Activated naive CD8-positive, alpha-beta T cell treated with anti-CD3 and anti-CD28 coated beads, Interleukin-2, amount 10 ng/mL, durations not matched to agents 7 days and 5 days (primary cell): Measurements from ENCODE around the gene HP1BP3. TPM values are rescaled to one million over a fixed set of nuclear protein-coding genes. Genes with fewer than 3 reads are reported as not detected.

Experiments used
- ATAC-seq: fragments of 150-1000 bp; cut with Tn5 transposase; one replicate; pipeline ENCODE4 v1.10.0; 2021; ENCODE audit warnings: low read depth, moderate library complexity
- POLR2A ChIA-PET: fragments of 350-600 bp; sonication (Branson Sonifier 250); formaldehyde crosslinking; loops from one replicate; lab custom pipeline; 2021; ENCODE audit warnings: antibody characterized with exemption; lab: Charles Lee
- DNase-seq: peaks from one replicate; pipeline ENCODE4 v3.0.0; 2021
- H3K27ac Mint-ChIP-seq: one replicate; pipeline ENCODE4 v1.8.0; 2022; ENCODE audit warnings: mild to moderate bottlenecking, mixed read lengths
- H3K27me3 Mint-ChIP-seq: one replicate; pipeline ENCODE4 v1.8.0; 2022; ENCODE audit warnings: mild to moderate bottlenecking, moderate library complexity, mixed read lengths
- H3K36me3 Mint-ChIP-seq: one replicate; pipeline ENCODE4 v1.8.0; 2021; ENCODE audit warnings: mild to moderate bottlenecking, mixed read lengths
- H3K4me1 Mint-ChIP-seq: one replicate; pipeline ENCODE4 v1.8.0; 2021; ENCODE audit warnings: mixed read lengths
- H3K4me3 Mint-ChIP-seq: one replicate; pipeline ENCODE4 v1.8.0; 2022; ENCODE audit warnings: mild to moderate bottlenecking, moderate library complexity, mixed read lengths
- H3K9me3 Mint-ChIP-seq: one replicate; pipeline ENCODE4 v1.8.0; 2021; ENCODE audit warnings: mixed read lengths
- total RNA-seq, 2 experiments: library from RNA; stranded (reverse); gene quantifications; one replicate each; pipeline ENCODE4 v1.2.3, GENCODE V29; 2021

HP1BP3 gene, protein sequence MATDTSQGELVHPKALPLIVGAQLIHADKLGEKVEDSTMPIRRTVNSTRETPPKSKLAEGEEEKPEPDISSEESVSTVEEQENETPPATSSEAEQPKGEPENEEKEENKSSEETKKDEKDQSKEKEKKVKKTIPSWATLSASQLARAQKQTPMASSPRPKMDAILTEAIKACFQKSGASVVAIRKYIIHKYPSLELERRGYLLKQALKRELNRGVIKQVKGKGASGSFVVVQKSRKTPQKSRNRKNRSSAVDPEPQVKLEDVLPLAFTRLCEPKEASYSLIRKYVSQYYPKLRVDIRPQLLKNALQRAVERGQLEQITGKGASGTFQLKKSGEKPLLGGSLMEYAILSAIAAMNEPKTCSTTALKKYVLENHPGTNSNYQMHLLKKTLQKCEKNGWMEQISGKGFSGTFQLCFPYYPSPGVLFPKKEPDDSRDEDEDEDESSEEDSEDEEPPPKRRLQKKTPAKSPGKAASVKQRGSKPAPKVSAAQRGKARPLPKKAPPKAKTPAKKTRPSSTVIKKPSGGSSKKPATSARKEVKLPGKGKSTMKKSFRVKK
- 100 to 1,000 TPM; 313 to 324 TPM for total RNA-seq

DNA sequence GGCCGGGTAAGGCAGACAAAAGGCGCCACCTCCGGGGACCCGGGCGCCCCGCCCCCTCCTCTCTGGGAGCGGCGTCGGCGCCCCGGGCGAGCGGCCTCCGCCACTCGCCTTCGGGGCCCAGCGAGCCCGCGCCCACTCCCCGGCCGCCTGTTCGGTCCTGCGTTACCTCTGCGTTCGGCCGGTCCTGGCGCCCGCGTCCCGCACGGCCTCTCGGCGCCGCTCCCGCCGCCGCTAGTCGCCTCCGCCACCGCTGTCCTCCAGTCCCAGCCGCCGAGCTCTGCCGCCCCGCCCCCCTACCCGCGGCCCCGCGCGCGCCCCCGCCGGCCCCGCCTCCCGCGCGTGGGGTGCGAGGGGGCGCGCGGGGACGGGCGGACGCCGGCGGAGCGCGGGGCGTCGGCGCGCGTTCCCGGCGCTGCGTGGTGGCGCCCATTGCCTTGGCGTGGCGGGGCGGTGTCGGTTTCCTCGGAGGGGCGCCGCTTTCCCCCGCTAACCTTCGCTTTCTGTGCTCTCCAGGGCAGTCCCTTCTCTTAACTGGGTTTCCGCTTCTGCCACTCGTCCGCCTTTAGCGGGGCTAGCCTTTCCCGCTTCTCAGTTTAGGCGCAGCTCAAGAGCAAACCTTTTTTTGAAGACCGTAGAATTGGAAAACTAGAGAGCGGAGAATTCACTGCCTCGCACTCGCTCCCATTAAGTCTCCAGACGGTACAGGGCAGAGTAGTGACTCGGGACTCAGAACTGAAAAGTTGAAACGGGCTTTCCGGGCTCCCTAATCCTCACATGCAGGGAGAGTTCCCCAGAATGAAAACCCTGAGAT, at the start of gene HP1BP3:
HP1BP3 (minus strand) TSS at position 279 of the 811 bp plus-strand sequence. CDS start 6,867 bp downstream, outside the sequence.
- H3K36me3 Mint-ChIP-seq, result peaks cover 2% of the 10 kb centered on the region
- ATAC-seq (peak; percentile 57), DNase-seq (peak; percentile 95)
- peak within 1 kb of the TSS; percentile 99 for H3K27ac Mint-ChIP-seq
- peaks cover 20% of the 10 kb centered on the region for H3K4me1 Mint-ChIP-seq
- POLR2A ChIA-PET, result interaction anchor here (0.5 to 2.5 kb wide), 26 partner anchors 9 to 1579 kb away, joined by 3 to 17 read pairs (median 4); partner anchors contain the start of genes DDOST and KIF17
- peaks cover 5% of the 10 kb centered on the region for H3K27me3 Mint-ChIP-seq
- H3K4me3 Mint-ChIP-seq, result peak within 1 kb of the TSS; percentile 92
- H3K9me3 Mint-ChIP-seq, result no peaks in the 10 kb centered on the region

DNA sequence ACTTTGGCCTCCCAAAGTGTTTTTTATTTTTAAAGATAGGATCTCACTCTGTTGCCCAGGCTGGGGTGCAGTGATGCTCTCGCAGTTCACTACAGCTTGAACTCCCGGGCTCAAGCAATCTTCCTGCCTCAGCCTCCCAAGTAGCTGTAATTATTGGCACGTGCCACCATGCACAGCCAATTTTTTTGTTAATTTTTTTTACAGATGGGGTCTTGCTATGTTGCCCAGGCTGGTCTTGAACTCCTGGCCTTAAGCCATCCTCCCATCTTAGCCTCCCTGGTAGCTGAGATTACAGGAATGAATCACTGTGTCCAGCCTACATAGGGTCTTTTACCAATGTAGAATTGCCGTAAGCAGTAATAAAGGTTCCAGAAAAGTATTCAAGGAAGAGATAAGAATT, 49.1 kb upstream of the HP1BP3 start:
- H3K4me3 Mint-ChIP-seq, result no peak overlapping the region
- no peaks in the 10 kb centered on the region for H3K4me1 Mint-ChIP-seq
- POLR2A ChIA-PET, result no interaction called here
- H3K36me3 Mint-ChIP-seq, result peaks cover 20% of the 10 kb centered on the region
- no peaks in the 10 kb centered on the region for H3K27me3 Mint-ChIP-seq
- DNase-seq (no peak), ATAC-seq (no peak)
- no peak overlapping the region for H3K27ac Mint-ChIP-seq
- peaks cover 2% of the 10 kb centered on the region for H3K9me3 Mint-ChIP-seq

DNA sequence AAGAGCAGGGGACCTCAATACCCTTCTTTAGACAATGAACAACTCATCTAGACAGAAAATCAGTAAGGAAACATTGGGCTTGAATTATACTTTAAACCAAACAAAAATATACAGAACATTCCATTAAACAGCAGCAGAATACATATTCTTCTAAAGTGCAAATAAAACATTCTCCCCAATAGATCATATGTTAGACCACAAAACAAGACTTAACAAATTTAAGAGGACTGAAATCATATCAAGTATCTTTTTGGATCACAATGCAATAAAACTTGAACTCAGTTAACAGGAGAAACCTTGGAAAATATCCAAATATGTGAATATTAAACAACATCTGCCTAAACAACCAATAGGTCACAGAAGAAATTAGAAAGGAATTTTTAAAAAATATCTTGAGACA, 47.7 kb upstream of the HP1BP3 start:
- Mint-ChIP-seq H3K4me1 (no peaks in the 10 kb centered on the region), H3K9me3 (peaks cover 2% of the 10 kb centered on the region), H3K27me3 (no peaks in the 10 kb centered on the region), H3K4me3 (no peak overlapping the region), H3K27ac (no peak overlapping the region), H3K36me3 (peaks cover 17% of the 10 kb centered on the region)
- POLR2A ChIA-PET, result no interaction called here
- no peak for DNase-seq
- ATAC-seq, result no peak

DNA sequence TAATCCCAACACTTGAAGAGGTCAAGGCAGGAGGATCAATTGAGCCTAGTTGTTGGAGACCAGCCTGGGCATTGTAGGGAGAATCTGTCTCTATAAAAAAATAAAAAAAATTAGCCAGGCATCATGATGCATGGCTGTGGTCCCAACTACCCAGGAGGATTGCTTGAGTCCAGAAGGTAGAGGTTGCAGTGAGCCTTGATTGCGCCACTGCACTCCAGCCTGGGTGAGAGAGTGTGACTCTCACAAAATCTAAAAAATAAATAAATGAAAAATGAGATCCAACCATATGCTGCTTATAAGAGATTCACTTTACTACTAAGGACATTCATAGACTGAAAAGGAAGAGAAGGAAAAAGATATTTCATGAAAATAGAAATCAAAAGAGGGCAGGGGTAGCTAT, 47.1 kb upstream of the HP1BP3 start:
- no peaks in the 10 kb centered on the region for H3K27me3 Mint-ChIP-seq
- DNase-seq (no peak), ATAC-seq (no peak)
- no peaks in the 10 kb centered on the region for H3K4me1 Mint-ChIP-seq
- no peak overlapping the region for H3K27ac Mint-ChIP-seq
- peaks cover 16% of the 10 kb centered on the region for H3K36me3 Mint-ChIP-seq
- peaks cover 2% of the 10 kb centered on the region for H3K9me3 Mint-ChIP-seq
- POLR2A ChIA-PET, result no interaction called here
- H3K4me3 Mint-ChIP-seq, result no peak overlapping the region

DNA sequence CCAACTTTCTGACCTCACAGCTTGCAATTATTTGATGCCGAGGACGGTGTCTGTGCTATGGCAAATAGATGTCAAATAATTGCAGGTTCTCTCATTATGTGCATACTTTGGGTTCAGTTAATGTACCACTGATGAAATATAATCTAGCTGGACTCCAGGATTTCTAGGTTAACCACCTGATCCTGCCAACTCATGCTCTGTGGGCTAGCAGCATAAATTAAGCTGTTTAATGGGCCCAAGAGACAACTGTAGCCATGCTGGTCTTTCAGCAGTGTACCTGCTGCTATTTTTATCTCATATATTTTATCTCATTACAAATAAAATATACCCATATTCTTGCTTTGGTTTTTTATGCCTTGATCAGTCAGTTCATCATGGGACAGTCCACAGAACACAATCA, 43.3 kb upstream of the HP1BP3 start:
- ATAC-seq, result no peak
- Mint-ChIP-seq H3K4me3 (no peak overlapping the region), H3K27me3 (no peaks in the 10 kb centered on the region), H3K9me3 (peaks cover 2% of the 10 kb centered on the region), H3K4me1 (no peaks in the 10 kb centered on the region), H3K27ac (no peak overlapping the region), H3K36me3 (peaks cover 24% of the 10 kb centered on the region)
- POLR2A ChIA-PET, result no interaction called here
- DNase-seq, result no peak

DNA sequence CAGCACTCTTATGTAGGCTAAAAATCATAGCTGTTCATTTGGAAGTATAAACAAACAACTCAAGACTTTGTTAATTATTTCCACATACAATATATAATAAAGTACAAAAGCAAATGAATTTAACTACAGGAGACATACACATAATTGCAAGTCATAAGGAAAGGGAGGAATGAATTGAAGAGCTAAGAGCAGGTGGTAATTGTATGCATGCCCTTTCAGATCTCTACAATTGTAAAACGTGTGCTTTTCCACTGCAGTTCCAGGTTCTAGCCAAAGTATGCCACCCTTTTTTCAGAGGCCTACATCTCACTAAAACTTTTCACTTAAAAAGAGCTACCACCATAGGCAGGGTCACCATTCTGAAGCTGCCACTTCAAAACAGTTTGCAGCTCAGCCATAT, 42.8 kb upstream of the HP1BP3 start:
- Mint-ChIP-seq H3K27me3 (no peaks in the 10 kb centered on the region), H3K9me3 (peaks cover 2% of the 10 kb centered on the region), H3K4me3 (no peak overlapping the region), H3K36me3 (peaks cover 21% of the 10 kb centered on the region), H3K4me1 (no peaks in the 10 kb centered on the region), H3K27ac (no peak overlapping the region)
- POLR2A ChIA-PET, result no interaction called here
- ATAC-seq (no peak), DNase-seq (no peak)

DNA sequence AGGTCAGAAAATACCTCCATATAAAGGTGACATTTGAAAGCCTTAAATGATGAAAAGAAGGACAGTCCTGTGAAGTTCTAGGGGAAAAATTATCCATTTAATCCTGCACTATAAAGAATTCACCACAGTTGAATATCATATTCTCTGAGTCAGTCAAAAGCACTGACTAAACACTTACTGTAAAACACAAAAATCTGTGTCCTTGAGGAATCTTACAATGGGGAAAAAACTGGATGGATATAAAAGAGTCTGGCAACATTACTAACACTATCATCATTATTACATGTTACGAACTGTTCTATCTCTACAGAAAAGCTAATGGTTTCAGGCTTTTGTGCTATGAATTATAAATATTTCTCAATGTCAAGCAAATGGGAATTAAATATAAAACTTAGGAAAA, 42.4 kb upstream of the HP1BP3 start:
- Mint-ChIP-seq H3K9me3 (peaks cover 2% of the 10 kb centered on the region), H3K4me3 (no peak overlapping the region), H3K27me3 (no peaks in the 10 kb centered on the region), H3K36me3 (peaks cover 17% of the 10 kb centered on the region), H3K4me1 (no peaks in the 10 kb centered on the region), H3K27ac (no peak overlapping the region)
- POLR2A ChIA-PET, result no interaction called here
- no peak for DNase-seq
- ATAC-seq, result no peak

DNA sequence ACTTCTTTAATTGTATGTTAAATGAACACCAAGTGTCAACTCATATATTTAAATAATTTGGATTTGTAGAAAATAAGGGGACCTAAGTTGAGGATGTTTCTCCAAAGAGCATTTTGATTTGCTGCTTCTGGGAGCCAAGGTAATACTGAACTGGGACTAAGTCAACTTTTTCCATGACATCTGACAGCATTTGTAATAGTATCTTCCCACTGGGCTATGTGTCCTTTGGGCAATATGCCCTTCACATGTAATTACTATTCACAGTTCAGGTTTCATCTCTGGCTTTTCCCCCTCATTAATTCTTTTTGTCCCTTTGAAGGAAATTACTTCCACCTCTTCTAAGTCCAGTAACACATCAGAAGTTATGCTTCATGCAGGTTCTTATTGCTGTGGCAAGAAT, 36.7 kb upstream of the HP1BP3 start:
- Mint-ChIP-seq H3K27ac (no peak overlapping the region), H3K9me3 (no peaks in the 10 kb centered on the region), H3K36me3 (peaks cover 13% of the 10 kb centered on the region), H3K27me3 (no peaks in the 10 kb centered on the region), H3K4me1 (no peaks in the 10 kb centered on the region), H3K4me3 (no peak overlapping the region)
- POLR2A ChIA-PET, result no interaction called here
- DNase-seq (no peak), ATAC-seq (no peak)

DNA sequence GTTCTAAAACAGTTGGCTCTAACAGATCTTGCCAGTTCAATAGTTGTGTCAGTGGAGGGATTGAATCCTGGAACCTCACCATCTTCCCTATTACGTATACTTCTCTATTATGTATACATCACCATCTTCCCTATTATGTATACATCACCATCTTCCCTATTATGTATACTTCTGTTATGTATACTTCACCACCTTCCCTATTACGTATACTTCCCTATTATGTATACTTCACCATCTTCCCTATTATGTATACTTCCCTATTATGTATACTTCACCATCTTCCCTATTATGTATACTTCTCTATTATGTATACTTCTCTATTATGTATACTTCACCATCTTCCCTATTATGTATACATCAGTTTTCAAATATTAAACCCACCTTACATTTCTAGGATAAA, 34.4 kb upstream of the HP1BP3 start:
- DNase-seq (no peak), ATAC-seq (no peak)
- POLR2A ChIA-PET, result no interaction called here
- H3K4me1 Mint-ChIP-seq, result no peaks in the 10 kb centered on the region
- no peak overlapping the region for H3K4me3 Mint-ChIP-seq
- H3K9me3 Mint-ChIP-seq, result no peaks in the 10 kb centered on the region
- no peak overlapping the region for H3K27ac Mint-ChIP-seq
- no peaks in the 10 kb centered on the region for H3K27me3 Mint-ChIP-seq
- H3K36me3 Mint-ChIP-seq, result peaks cover 5% of the 10 kb centered on the region

DNA sequence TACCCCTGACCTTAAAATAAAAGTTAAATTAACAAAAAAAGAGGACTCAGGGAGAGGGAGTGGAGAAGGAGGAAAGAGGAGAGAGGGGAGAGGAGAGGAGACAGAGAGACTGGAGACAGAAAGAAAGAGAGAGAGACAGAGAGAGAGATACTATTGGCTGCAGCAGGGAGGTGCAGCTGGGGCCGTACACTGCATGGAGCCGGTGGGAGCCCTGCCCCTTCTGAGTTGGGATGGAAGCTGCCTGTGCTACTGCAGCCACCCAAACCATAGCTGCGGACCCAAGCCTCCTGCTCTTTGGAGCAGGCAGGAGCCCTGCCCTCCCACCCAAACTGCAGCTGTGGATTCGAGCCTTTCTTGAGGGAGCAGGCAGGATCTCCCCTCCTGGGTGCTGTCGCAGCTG, 32.7 kb upstream of the HP1BP3 start:
- Mint-ChIP-seq H3K9me3 (no peaks in the 10 kb centered on the region), H3K4me3 (no peak overlapping the region), H3K4me1 (no peaks in the 10 kb centered on the region), H3K27ac (no peak overlapping the region), H3K27me3 (no peaks in the 10 kb centered on the region), H3K36me3 (peaks cover 4% of the 10 kb centered on the region)
- no peak for DNase-seq
- POLR2A ChIA-PET, result interaction anchor here (1.0 kb wide), 1 partner anchor 33 kb away, joined by 3 read pairs; the partner anchor contains the start of gene HP1BP3
- ATAC-seq, result no peak

DNA sequence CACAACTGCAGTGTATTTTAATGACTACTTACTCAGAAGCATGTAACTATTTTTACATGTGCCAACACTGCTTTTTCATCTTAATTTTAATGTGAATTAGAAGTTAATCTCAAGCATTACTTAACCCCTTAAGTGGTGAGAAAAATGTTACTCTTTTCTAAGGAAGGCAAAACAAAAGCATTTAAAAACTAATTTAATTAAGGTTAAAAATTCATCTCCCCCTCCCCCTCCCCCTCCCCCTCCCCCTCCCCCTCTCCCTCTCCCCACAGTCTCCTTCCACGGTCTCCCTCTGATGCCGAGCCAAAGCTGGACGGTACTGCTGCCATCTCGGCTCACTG, 27.4 kb upstream of the HP1BP3 start:
- no peak for ATAC-seq
- Mint-ChIP-seq H3K27me3 (no peaks in the 10 kb centered on the region), H3K27ac (no peak overlapping the region), H3K4me3 (no peak overlapping the region), H3K4me1 (no peaks in the 10 kb centered on the region), H3K9me3 (no peaks in the 10 kb centered on the region), H3K36me3 (peaks cover 4% of the 10 kb centered on the region)
- DNase-seq, result no peak
- POLR2A ChIA-PET, result no interaction called here

DNA sequence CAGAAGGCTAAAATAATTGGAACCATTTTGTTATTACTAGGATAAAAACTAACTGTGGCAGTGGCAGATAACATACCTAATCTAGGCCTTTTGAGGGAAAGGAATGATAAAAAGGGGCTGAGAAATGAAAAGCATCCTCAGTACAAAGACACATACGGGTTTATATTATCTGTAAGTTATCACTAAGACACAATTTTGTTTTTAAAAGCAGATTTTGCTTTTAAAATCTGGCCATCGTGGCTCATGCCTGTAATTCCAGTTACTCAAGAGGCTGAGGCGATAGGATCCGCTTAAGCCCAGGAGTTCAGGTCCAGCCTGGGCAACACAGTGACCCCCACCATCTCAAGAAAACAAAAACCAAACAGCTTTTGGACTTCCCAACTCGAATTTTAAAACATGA, 24.8 kb upstream of the HP1BP3 start:
- Mint-ChIP-seq H3K4me1 (no peaks in the 10 kb centered on the region), H3K27me3 (no peaks in the 10 kb centered on the region), H3K4me3 (no peak overlapping the region), H3K9me3 (no peaks in the 10 kb centered on the region), H3K27ac (no peak overlapping the region), H3K36me3 (peaks cover 6% of the 10 kb centered on the region)
- POLR2A ChIA-PET, result interaction anchor here (1.3 kb wide), 1 partner anchor 25 kb away, joined by 3 read pairs; the partner anchor contains the start of gene HP1BP3
- DNase-seq (no peak), ATAC-seq (no peak)

DNA sequence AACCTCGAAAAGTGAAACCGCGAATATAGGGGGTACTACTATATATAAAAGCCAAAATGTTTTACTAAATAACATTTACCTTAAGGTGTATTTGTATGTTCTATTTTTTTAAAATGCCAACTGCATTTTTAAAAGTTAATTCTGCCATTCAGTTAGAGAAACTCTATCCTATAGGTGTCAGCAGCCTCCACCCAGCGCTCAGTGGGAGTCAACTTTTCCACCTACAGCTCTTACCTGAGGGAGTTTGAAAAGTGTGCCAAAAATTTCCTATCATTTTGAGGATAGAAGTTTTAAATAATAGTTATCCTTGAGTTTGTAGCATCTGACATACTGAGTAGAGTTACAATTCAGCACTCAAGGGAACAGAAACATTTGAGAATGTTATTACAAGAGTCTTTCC, 6.1 kb upstream of the HP1BP3 start:
- ATAC-seq, result no peak
- no peak overlapping the region for H3K4me3 Mint-ChIP-seq
- H3K27me3 Mint-ChIP-seq, result peaks cover 5% of the 10 kb centered on the region
- H3K27ac Mint-ChIP-seq, result no peak overlapping the region
- POLR2A ChIA-PET, result no interaction called here
- peaks cover 2% of the 10 kb centered on the region for H3K4me1 Mint-ChIP-seq
- no peaks in the 10 kb centered on the region for H3K36me3 Mint-ChIP-seq
- H3K9me3 Mint-ChIP-seq, result no peaks in the 10 kb centered on the region
- DNase-seq, result no peak
